ENCODE measurements around the gene DACH2.

The DACH2 gene

DNA sequence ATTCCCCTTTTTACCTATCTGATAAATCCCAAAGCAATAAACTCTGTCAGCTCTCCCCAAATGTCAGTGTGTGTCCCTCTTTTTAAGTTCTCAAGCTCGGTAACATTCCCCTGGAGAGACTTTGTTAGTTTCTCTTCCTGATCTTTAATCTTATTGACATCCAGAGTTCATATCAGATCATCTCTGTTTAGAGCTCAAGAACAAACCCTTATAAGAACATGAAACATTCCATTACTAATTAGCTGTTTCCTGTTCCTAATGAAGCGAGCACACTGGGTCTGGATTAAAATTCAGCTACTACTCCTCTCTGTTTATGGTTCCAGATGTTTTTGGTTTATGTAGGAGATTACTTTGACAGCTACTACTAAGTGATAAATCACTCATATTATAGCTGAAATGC, 681.5 kb downstream of the DACH2 start:
- DNase-seq, result no peak

DNA sequence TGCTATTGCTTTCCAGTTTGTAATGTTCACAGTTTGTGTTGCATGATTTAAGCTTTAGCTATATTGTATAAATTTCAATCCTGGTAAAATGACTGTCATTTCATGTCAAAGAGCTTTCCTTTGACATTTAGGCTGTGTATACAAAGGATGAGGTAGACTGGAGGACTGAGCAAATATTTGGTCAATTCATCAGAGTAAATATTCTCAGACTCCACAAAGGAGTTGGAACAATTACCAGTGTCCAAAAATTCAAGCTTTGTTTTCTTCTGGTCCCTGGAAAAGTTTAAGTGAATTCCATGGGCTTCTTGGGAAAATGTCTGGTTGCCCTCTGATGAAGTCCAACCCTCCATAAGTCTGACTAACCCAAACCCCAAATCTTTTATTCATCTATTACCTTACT, 682.4 kb downstream of the DACH2 start:
- DNase-seq, result no peak

DNA sequence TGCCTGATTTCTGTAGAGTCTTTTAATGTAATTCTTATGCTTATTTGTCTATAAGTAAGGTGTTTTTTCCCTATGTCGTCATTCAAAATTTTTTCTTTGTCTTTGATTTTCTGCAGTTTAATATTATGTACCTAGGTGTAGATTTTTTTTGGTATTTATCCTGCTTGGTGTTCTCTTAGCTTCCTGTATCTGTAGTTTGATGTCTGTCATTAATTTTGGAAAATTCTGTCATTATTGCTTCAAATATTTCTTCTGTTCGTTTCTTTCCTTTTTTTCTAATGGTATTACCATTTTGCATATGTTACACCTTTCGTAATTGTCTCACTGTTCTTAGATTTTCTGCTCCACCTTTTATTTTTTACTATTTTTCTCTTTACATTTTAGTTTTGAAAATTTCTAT, 696.9 kb downstream of the DACH2 start:
- no peak for DNase-seq
